Kidney glomerular epithelial cell (primary cell): ENCODE results near the gene CDKN1C.
A peak's percentile ranks its signal among the peaks of the same experiment; 100 is the strongest.

Experiments
- DNase-seq: peaks from one replicate; lab custom pipeline; 2025; lab: John Stamatoyannopoulos, UW

The CDKN1C gene

DNA sequence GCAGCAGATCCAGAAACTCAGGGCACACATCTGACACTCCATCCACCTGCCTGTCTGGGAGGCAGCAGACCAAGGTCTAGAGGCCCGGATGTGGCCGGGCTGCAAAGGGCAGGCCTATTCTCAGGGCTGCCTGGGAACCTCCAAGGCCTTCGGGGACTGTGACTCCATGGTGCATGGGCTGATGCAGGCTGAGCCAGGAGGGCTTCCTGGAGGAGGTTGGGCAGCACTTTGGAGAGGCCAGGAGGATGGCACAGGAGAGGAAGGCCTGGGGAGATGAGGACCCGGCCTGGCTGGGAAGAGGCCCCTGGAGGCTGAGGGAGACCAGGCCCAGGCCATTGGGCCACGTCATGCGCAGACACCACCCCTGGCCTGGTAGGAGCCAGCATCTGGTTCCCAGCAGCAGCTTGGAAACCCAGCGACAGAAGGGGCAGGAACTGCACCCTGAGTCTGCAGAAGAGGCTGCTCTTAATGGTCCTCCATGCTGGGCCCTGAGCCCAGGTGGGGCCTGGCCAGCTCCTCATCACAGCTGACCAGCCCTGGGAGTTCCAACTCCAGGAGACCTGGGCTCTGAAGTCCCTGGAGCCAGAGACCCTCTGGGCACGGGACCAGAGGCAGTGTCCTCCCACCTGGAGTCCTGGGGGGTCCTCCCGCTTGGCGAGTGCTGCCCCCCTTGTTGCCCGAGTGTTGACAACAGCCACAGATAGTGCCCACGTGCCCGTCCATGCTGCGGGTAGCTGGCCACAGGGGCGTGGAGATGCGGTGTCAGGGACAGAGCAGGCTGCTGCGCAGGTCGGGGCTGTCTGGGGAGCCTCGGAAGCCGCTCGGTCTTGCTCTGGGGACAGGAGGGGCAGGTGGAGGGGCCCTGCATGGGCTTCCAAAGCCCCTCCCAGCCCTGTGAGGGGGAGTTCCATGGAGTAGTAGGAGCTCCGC lies 38.1 kb upstream of the CDKN1C start:
- no peak for DNase-seq

DNA sequence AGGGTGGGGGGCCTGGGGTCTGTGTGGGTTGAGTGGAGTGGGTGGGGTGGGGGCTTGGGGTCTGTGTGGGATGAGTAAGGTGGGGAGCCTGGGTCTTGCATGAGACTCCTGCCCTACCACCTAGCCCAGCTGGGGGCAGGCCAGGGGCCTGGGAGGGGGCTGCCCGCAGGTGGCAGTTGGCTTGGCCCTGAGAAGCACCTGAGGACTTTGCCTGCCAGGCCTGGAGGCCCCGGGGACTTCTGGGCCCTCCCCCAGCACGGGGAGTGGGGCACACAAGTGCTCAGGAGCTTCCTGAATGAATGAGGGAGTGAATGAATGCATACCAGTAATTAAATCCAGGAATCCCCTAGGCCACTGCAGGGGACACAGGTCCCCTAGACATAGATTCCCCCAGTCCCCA lies 37.1 kb upstream of the CDKN1C start:
- no peak for DNase-seq

- no peak for DNase-seq
These were observed 36.3 kb upstream of the CDKN1C start for GRCh38 chr11:2921742-2922493.

DNA sequence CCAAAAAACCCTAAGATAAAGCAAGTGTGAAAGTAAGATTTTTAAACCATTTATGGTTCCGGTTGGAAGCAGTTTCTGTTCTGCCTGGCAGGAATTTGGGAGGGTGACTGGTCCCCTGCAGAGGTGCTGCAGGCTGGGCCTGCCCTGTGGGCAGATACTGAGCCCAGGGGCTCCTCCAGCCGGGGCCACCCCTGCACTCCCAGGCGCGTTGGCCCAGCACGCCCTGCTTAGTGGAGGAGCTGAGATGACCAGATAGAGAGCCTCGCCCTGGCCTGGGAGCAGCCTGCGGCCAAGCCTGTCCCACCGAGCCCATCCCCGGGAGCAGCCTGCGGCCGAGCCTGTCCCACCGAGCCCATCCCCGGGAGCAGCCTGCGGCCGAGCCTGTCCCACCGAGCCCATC lies 35.7 kb upstream of the CDKN1C start:
- DNase-seq: no peak

DNA sequence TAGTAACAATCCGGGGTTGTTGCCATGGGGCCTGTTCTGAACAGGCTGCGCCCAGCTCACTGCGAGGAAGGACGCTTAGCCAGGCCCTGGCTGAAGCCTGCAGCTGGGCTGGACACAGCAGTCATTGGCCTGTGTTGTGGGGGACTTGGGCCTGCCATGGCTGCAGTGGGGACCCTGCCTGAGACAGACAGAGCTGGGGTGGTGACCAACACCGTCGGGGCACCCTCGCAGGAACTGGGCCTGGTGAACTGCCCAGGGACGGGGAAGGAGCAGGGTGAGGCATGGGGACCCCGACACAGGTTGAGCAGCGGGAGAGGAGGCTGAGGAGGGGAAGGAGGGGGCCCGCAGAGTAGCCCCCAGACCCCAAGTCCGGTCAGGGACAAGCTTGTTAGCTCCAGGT lies 34.8 kb upstream of the CDKN1C start:
- no peak for DNase-seq

- DNase-seq: no peak
These were observed 34.3 kb upstream of the CDKN1C start for GRCh38 chr11:2919837-2920236.

DNA sequence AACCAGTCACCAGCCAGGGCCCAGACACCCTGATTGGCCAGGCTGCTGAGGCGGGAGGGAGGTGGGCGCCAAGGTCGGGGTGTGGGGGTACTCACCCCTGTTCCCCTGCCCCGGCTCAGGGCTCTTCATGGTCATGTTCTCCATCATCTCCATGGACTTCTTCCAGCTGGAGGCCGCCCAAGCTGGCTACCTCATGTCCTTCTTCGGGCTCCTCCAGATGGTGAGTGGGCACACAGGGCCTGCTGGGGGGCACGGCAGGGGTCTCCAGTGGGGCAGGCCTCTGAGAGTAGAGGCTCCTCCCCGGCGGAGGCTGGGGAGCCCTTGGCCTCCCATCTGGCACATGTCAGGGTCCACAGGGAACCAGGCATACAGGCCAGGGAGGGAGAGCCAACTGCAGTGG lies 33.6 kb upstream of the CDKN1C start:
- no peak for DNase-seq

- no peak for DNase-seq
These were observed 32.4 kb upstream of the CDKN1C start for GRCh38 chr11:2917842-2918490.

GRCh38 chr11:2916892-2917645 lies 31.5 kb upstream of the CDKN1C start:
- no peak for DNase-seq

DNA sequence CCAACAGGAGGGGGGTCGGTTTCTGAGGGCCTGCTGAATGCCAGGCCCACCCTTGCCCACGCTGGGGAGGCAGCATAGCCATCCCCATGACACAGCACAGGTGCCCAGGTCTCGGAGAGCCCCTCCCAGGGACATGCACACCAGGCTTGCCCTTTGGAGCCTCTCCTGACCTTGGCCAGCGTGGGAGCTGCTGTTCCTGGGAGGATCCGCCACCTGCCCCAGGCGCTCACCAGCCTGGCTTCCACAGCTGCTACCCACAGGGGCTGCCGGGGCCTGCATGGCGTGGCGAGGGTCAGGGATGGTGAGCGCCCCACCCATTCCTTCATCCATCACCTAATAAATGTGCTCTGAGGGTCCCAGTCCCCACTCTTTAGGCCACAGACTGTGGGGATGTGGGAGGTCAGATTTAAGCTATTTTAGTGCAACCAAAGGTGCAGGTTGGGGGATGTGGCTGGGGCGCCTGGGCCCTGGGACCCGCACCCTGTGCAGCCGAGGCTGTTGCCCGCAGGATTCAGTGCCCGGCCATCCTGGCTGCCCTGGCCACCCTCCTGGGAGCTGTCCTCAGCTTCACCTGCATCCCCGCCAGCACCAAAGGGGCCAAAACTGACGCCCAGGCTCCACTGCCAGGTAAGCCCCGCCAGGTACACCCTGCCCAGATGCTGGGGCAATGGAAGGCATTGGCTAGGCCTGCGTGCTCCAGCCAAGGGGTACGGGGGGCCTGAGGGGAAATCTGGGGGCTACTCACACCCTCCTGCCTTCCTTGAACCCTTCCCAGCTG lies 30.7 kb upstream of the CDKN1C start:
- no peak for DNase-seq

DNA sequence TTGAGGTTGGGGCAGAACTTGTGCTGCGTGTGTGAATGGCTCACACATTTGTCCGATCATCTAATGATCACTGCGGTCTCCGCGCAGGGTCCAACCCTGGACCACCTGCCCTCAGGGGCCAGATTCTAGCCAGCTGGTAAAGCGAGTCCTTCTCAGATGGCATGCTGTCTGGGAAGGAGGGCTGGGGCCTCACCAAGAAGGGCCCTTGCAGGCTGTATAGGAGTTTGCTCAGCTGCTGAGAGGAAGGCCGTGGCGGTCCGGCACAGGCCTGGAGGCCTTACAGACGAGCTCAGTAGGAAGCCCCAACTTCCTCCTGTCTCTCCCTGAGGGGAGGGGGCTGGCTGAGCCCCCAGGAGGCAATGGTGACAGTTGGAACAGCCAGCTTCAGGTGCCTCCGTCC lies 29.9 kb upstream of the CDKN1C start:
- no peak for DNase-seq

DNA sequence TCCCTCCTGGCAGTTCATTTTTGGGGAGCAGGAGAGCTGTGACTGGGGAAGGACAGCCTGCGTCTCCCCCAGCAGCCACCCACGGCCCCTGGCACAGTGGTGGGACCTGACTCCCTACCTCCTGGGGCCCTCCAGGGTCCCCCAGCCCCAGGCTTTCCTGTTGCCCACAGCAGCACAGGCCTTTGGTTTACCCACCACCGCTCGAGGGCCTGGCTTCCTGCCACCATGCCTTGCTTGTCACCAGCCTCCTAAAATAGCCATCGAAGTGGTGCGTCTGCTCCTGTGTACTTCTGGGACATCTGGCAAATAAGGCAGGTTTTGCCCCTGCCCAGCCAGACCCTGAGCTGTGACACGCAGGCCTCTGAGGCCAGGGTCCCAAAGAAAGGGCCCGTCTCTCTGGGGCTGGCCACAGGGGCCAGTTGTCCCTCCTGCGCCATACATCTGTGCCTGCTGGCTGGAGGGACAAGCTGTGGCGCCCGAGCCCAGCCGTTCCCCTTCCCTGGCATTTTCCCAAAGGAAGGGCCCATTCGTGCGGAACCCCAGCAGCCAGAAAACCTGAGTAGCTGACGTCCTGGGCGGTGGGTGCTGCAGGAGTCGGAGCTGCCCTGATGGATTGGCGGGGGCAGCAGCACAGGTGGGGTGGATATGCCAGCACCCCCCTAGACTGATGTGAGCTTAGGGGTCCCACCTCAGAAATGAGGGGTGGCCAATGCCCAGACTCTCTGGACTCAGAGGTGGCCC lies 29.1 kb upstream of the CDKN1C start:
- no peak for DNase-seq

GRCh38 chr11:2913776-2914175 lies 28.2 kb upstream of the CDKN1C start:
- no peak for DNase-seq

DNA sequence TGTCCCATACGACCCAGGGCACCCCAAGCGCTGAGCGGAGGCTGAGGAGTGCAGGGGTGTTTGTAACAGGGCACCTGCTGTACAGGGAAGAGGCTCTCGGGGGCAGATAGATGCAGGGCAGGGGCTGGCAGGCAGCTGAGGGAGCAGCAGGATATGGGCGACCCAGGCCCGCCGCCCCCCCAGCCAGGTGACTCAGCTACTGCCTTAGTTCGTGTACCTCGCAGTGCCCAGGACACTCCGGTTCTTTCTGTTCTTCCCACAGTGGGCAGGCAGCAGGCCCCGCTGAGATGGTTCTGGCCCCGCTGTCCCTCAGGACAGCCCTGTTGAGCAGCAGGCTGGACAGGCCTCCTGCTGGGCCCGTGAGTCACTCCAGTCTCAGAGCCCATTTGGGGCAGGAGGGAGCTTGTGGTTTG lies 27.4 kb upstream of the CDKN1C start:
- peak; percentile 18 for DNase-seq

DNA sequence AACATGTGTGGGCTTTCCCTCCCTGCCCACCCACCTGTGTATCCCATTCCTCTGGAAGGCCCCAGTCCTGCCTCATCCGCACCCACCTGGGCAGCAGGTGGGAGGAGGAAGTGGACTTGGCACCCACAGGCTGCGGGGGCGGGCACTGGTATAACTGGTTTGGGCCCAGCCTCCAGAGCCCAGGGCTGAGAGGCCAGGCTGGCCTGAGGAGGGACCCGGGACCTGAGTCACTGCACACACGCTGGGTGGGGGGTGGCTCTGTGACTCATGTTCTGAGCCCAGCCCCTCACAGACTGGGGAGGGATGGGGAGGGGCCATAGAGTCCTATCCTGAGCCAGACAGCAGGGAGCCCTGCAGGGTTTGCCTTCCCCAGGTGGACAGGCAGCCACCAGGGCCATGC lies 26.9 kb upstream of the CDKN1C start:
- peak; percentile 64 for DNase-seq

- DNase-seq: no peak
These were observed 26.3 kb upstream of the CDKN1C start for GRCh38 chr11:2911785-2912391.

DNA sequence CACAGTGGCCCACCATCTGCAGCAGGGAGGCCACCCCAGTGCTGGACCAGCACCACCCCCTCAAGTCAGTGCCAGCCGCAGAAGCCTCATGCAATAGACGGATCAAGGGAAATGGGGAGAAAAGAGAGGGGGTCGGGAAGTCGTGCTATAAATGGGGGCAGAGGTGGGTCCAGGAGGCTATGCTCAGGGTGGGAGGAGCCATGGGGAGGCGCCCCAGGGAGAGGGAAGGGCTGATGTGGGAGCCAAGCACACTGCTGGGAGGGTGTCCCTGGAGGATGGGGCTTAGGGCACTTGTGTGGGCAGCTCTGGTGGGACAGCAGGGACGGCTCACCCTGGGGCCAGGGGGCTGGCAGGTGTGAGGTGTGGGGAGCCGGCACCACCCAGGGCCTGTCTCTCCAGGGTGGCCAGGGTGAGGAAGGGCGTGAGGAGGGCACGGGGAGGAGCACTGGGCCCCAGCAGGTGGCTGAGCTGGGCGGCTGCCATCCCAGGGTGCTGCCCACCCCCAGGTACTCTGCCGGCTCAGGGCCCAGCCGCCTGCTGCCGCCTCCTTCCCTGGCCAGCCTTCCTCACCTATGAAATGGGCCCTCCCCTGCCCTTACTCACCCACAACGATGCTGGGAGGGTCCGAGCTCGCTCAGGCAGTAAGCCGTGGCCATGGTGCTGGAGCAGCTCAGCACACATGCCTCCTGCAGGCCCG lies 25.7 kb upstream of the CDKN1C start:
- DNase-seq: no peak

GRCh38 chr11:2910401-2910955 lies 24.9 kb upstream of the CDKN1C start:
- no peak for DNase-seq
